Inflammatory macrophage treated with lipopolysaccharide for 1 hour (primary cell): ENCODE results near the gene KLHL17.
"Not testable (repeated sequence)": the region's sequence is repeated elsewhere in the genome, so short reads cannot be mapped to it uniquely, and the experiment has no call there.

Experiments
- DNase-seq, 2 donors: peaks; one replicate each; pipeline ENCODE4 v3.0.0-alpha.2; 2020 to 2022

Gene KLHL17

DNA sequence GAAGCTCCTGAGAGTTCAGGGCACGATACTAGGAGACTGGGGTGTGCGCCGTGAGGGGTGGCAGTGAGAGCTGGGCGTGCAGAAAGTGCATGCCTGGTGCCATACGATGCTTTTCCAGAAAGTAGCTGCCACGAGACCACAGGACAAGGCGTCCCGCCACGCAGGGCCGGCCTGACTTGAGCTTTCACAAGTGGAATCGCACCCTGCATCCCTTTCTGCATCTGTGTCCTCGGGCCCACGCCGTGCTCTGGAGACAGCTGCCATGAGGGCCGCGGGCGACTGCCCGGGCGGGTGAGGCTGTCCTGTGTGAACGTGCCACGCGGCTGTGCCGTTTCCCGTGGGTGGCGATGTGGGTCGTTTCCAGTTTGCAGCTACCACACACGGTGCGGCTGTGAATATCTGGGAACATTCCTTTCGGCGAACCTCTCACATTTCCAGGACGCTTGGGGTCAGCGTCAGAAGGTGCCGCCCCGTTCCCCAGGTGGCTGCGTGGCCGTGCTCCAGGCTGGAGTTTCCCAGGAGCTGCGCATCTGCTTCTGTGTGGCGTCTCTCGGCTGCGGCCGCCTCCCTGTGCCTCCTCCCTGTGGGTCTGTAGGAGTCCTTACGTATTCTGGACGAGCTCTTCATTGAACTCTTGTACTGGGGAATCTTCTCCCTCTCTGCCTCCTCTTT lies 22.5 kb downstream of the KLHL17 start:
- no peak for DNase-seq

GRCh38 chr1:983798-984475 lies 23.6 kb downstream of the KLHL17 start:
- DNase-seq: peak in 1 of 2 donors; percentile 37

DNA sequence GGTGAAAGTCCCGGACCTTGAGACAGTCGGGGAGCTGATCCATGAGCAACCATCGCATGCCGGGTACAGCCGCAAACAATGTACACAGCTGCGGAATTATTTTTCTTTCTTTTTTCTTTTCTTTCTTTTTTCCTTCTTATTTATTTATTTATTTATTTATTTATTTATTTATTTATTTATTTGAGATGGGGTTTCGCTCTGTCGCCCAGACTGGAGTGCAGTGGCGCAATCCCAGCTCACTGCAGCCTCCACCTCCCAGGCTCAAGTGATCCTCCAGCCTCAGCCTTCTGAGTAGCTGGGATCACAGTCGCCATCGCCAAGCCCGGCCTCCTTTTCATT lies 24.1 kb downstream of the KLHL17 start:
- DNase-seq: no peak

DNA sequence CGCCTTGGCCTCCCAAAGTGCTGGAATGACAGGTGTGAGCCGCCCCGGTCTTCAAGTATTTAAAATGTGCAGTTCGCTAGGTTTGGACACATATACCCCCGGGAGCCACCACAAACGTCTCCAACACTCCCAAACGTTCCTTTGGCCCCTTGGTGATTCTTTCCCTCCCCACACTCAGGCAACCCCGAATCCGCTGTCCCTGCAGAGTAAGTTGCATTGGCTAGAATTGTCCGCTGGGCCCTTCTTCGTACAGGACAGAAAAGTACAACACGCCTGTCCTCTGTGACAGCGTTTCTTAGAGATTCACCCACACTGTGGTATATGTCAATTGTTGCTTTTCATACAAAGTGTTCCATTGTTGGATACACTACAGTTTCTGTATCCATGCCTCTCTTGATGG lies 24.7 kb downstream of the KLHL17 start:
- no peak for DNase-seq

- DNase-seq: not testable (repeated sequence)
These were observed 27.7 kb downstream of the KLHL17 start for GRCh38 chr1:988061-988460.

GRCh38 chr1:991275-991674 lies 30.9 kb downstream of the KLHL17 start:
- not testable (repeated sequence) for DNase-seq

GRCh38 chr1:991895-992294 lies 31.5 kb downstream of the KLHL17 start:
- DNase-seq: no peak

GRCh38 chr1:992362-992761 lies 32.0 kb downstream of the KLHL17 start:
- DNase-seq: no peak

DNA sequence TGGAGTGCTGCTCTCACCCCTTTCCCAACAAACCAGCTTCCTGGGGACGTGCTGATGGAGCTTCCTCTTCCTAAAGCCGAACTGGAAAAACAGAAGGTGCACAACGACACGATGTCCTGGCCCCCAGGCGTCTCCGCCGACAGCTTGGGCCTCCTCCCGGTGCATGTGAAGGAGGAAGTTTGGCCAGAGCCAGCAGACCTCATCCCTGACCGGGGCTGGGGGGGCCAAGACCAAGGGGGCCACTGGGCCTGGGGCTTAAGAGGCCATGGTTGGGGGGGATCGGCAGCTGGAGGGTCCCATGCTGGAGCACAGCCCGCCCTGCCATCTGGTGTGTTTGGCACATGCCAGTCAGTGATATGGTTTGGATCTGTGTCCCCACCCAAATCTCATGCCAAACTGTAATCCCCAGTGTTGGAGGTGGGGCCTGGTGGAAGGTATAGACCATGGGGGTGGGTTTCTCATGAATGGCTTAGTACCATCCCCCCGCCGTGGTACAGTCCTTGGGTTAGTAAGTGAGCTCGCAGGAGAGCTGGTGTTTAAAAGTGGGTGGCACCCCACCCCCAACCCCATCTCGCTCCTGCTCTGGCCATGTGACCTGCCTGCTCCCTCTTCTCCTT lies 33.1 kb downstream of the KLHL17 start:
- DNase-seq: no peak

DNA sequence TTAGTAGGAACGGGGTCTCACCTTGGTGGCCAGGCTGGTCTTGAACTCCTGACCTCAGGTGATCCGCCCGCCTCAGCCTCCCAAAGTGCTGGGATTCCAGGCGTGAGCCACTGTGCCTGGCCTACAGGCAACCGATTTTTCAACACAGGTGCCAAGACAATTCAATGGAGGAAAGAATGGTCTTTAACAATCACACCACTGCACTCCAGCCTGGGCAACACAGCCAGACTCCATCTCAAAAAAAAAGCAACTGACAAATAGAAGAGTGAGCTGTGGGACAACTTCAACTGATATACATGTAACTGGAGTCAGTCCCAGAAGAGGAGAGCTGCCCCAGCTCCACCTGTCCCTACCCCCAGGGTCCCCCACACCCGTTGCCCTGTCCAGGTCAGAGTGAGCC lies 34.2 kb downstream of the KLHL17 start:
- DNase-seq: not testable (repeated sequence)

GRCh38 chr1:995665-996633 lies 35.6 kb downstream of the KLHL17 start:
- no peak for DNase-seq

GRCh38 chr1:996851-997712 lies 36.7 kb downstream of the KLHL17 start:
- no peak for DNase-seq

DNA sequence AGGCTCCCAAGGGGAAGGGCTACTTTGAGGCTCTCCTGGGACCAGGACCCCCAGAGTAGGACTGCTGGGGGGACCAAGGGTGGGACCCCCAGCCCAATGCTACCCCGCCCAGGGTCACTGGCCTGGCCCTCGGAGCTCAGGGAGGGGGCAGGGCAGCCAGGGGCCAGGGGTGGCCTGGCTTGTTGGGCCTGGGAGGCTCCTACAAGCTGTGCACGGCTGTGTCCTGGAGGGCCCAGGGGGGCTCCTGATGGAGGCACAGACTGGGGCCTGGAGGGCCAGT lies 37.3 kb downstream of the KLHL17 start:
- no peak for DNase-seq

GRCh38 chr1:997993-998744 lies 37.8 kb downstream of the KLHL17 start:
- no peak for DNase-seq

- no peak for DNase-seq
These were observed 38.3 kb downstream of the KLHL17 start for GRCh38 chr1:998745-998994.

- no peak for DNase-seq
These were observed 38.8 kb downstream of the KLHL17 start for GRCh38 chr1:998995-999724.

DNA sequence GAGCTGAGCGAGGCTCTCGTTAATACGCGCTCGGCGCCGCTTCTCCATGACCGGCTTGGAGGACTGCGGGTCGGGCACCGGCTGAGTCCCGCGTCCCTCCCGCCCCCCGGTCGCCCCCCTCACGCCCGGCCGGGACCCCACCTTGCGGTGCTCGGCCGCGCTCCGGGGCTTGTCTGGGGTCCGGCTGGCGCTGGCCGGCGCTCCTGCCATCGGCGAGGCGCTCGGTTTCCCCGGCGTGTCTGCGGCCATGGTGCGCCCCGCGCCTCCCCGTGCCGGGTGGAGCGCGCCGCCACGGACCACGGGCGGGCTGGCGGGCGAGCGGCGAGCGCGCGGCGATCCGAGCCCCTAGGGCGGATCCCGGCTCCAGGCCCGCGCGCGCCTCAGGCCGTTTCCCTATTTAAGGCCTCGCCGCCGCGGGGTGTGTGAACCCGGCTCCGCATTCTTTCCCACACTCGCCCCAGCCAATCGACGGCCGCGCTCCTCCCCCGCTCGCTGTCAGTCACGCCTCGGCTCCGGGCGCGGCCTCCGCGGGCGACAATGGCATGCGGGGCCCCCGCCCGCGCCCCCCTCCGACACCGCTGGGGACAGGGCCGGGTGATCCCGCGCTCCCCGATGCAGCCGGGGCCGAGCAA lies 39.5 kb downstream of the KLHL17 start, which contains the start of gene HES4:
HES4 (minus strand) TSS at position 373 of the 632 bp plus-strand sequence; CDS start at position 249, 124 bp downstream.
- peak; percentile 89 for DNase-seq

- DNase-seq: peak; percentile 47 to 79
These were observed 40.1 kb downstream of the KLHL17 start for GRCh38 chr1:1000357-1001056.

- no peak for DNase-seq
These were observed 40.8 kb downstream of the KLHL17 start for GRCh38 chr1:1001057-1001783.
